Fibroblast of lung (primary cell): ENCODE data around the gene DNAH10.

ENCODE experiments used
- CTCF ChIP-seq, 2 donors: IDR thresholded peaks in 1 of 2; conservative IDR thresholded peaks in 1 of 2; 1 replicate in 1 of 2; 2 replicates in 1 of 2; pipeline ENCODE4 v1.5.1; 2011 to 2012; ENCODE audit warnings: low read length in 2 of 2, control low read depth in 1 of 2, inconsistent platforms in 1 of 2, low read depth in 1 of 2, mild to moderate bottlenecking in 1 of 2
- EZH2 ChIP-seq: IDR thresholded peaks from 2 replicates; pipeline ENCODE4 v1.5.1; 2012; ENCODE audit warnings: low read length, control low read depth, mild to moderate bottlenecking; ENCODE audit errors: missing control alignments

GRCh38 chr12:123712780-123713319 lies 49.3 kb upstream of the DNAH10 start:
- TF ChIP-seq CTCF (conservative IDR thresholded peaks at IDR 0.05 in 1 of 2, IDR thresholded peaks at IDR 0.05 in 1 of 2; ENCODE audit: low read depth in 1 of 2, low read length in 2 of 2): no peak
- TF ChIP-seq EZH2: no peak
